ENCODE measurements around the gene NALCN. TPM values are rescaled to one million over a fixed set of nuclear protein-coding genes. Genes with fewer than 3 reads are reported as not detected.

NALCN gene
- total RNA-seq, 1 donor from 2014 or later = not detected

- Mint-ChIP-seq H3K9me3 (no peaks in the 10 kb centered on the region), H3K4me3 (no peak overlapping the region), H3K36me3 (ENCODE audit: low read depth) (no peaks in the 10 kb centered on the region), H3K4me1 (no peaks in the 10 kb centered on the region), H3K27me3 (no peaks in the 10 kb centered on the region), H3K27ac (no peak overlapping the region)
- ATAC-seq (ENCODE audit: low read depth) (no peak), DNase-seq (no peak)
- no peak for TF ChIP-seq CTCF (IDR thresholded peaks at IDR 0.05)
- CTCF ChIA-PET = interaction anchor here (1.2 kb wide), 1 partner anchor 25 kb away, joined by 4 read pairs; no protein-coding TSS in a partner anchor
- POLR2A ChIA-PET = no interaction called here
- intact Hi-C loops (cut with micrococcal nuclease) = no loop called here
These were observed 246.0 kb downstream of the NALCN start for GRCh38 chr13:101170306-101170705.

GRCh38 chr13:101157261-101157660 is 259.0 kb downstream of the NALCN start:
- no peaks in the 10 kb centered on the region for H3K4me1 Mint-ChIP-seq
- intact Hi-C loops (cut with micrococcal nuclease) = no loop called here
- no peak overlapping the region for H3K27ac Mint-ChIP-seq
- H3K36me3 Mint-ChIP-seq (ENCODE audit: low read depth) = no peaks in the 10 kb centered on the region
- ATAC-seq (ENCODE audit: low read depth) (no peak), DNase-seq (no peak)
- TF ChIP-seq CTCF (IDR thresholded peaks at IDR 0.05) = no peak
- peaks cover 6% of the 10 kb centered on the region for H3K27me3 Mint-ChIP-seq
- H3K9me3 Mint-ChIP-seq = no peaks in the 10 kb centered on the region
- CTCF ChIA-PET = no interaction called here
- POLR2A ChIA-PET = no interaction called here
- no peak overlapping the region for H3K4me3 Mint-ChIP-seq

- H3K9me3 Mint-ChIP-seq = no peaks in the 10 kb centered on the region
- ChIA-PET CTCF (interaction anchor here (3.4 kb wide), 1 partner anchor 10 kb away, joined by 15 read pairs; no protein-coding TSS in a partner anchor), POLR2A (no interaction called here)
- TF ChIP-seq CTCF (IDR thresholded peaks at IDR 0.05) = no peak
- ATAC-seq (ENCODE audit: low read depth) = no peak
- H3K36me3 Mint-ChIP-seq (ENCODE audit: low read depth) = no peaks in the 10 kb centered on the region
- H3K4me1 Mint-ChIP-seq = peaks cover 2% of the 10 kb centered on the region
- peaks cover 10% of the 10 kb centered on the region for H3K27me3 Mint-ChIP-seq
- intact Hi-C loops (cut with micrococcal nuclease) = no loop called here
- H3K27ac Mint-ChIP-seq = no peak overlapping the region
- H3K4me3 Mint-ChIP-seq = no peak overlapping the region
- no peak for DNase-seq
These were observed 260.4 kb downstream of the NALCN start for GRCh38 chr13:101155920-101156319.

GRCh38 chr13:101152184-101152583 is 264.1 kb downstream of the NALCN start:
- TF ChIP-seq CTCF (IDR thresholded peaks at IDR 0.05) = no peak
- DNase-seq (no peak), ATAC-seq (ENCODE audit: low read depth) (no peak)
- Mint-ChIP-seq H3K4me3 (no peak overlapping the region), H3K4me1 (peaks cover 6% of the 10 kb centered on the region), H3K9me3 (no peaks in the 10 kb centered on the region), H3K27me3 (peaks cover 24% of the 10 kb centered on the region), H3K27ac (no peak overlapping the region), H3K36me3 (ENCODE audit: low read depth) (no peaks in the 10 kb centered on the region)
- ChIA-PET POLR2A (no interaction called here), CTCF (no interaction called here)
- intact Hi-C loops (cut with micrococcal nuclease) = loop anchor here (5.0 kb wide), 1 partner anchor 210 kb away; no protein-coding TSS in a partner anchor

GRCh38 chr13:101150998-101151397 is 265.3 kb downstream of the NALCN start:
- ChIA-PET CTCF (interaction anchor here (1.1 kb wide), 1 partner anchor 607 kb away, joined by 3 read pairs; no protein-coding TSS in a partner anchor), POLR2A (no interaction called here)
- H3K9me3 Mint-ChIP-seq = no peaks in the 10 kb centered on the region
- H3K4me3 Mint-ChIP-seq = no peak overlapping the region
- DNase-seq = no peak
- intact Hi-C loops (cut with micrococcal nuclease) = loop anchor here (5.0 kb wide), 1 partner anchor 211 kb away; no protein-coding TSS in a partner anchor
- no peak overlapping the region for H3K27ac Mint-ChIP-seq
- TF ChIP-seq CTCF (IDR thresholded peaks at IDR 0.05) = no peak
- peaks cover 6% of the 10 kb centered on the region for H3K4me1 Mint-ChIP-seq
- no peak for ATAC-seq (ENCODE audit: low read depth)
- H3K27me3 Mint-ChIP-seq = peaks cover 28% of the 10 kb centered on the region
- H3K36me3 Mint-ChIP-seq (ENCODE audit: low read depth) = no peaks in the 10 kb centered on the region

Data from activated B cell treated with CpG ODN at 0.5 μM for 24 hours (primary cell).